MM.1S (cell line): ENCODE results near the gene MPHOSPH9.

Experiments
- DNase-seq: peaks from one replicate; pipeline ENCODE4 v3.0.0-alpha.2; 2015
- H2AFZ ChIP-seq: fragments of 300-600 bp; sonication (generic); 2 replicates; pipeline ENCODE4 v1.6.0; 2016; ENCODE audit warnings: antibody characterized with exemption, low read length
- H3F3A ChIP-seq: fragments of 300-600 bp; sonication (generic); 2 replicates; pipeline ENCODE4 v1.6.1; 2016; ENCODE audit warnings: mild to moderate bottlenecking, antibody characterized with exemption, low read length, moderate library complexity, mixed read lengths; ENCODE audit not compliant: insufficient read depth
- H3K27ac ChIP-seq: fragments of 300-600 bp; sonication (generic); 2 replicates; pipeline ENCODE4 v1.5.1; 2016; ENCODE audit warnings: mild to moderate bottlenecking, low read length
- H3K27me3 ChIP-seq: fragments of 300-600 bp; sonication (generic); replicated peaks from 2 replicates; pipeline ENCODE4 v1.6.0; 2016; ENCODE audit warnings: low read length; ENCODE audit not compliant: insufficient read depth
- H3K36me3 ChIP-seq: fragments of 300-600 bp; sonication (generic); replicated peaks from 2 replicates; pipeline ENCODE4 v1.6.1; 2016; ENCODE audit warnings: mild to moderate bottlenecking, low read length, mixed read lengths; ENCODE audit not compliant: insufficient read depth
- H3K4me1 ChIP-seq: fragments of 300-600 bp; sonication (generic); 2 replicates; pipeline ENCODE4 v1.6.1; 2016; ENCODE audit warnings: low read length, mixed read lengths
- H3K4me2 ChIP-seq: fragments of 300-600 bp; sonication (generic); 2 replicates; pipeline ENCODE4 v1.6.0; 2016; ENCODE audit warnings: low read depth, low read length
- H3K4me3 ChIP-seq: fragments of 300-600 bp; sonication (generic); 2 replicates; pipeline ENCODE4 v1.5.1; 2016; ENCODE audit warnings: low read length, mixed read lengths
- H3K79me2 ChIP-seq: fragments of 300-600 bp; sonication (generic); 2 replicates; pipeline ENCODE4 v1.6.1; 2016; ENCODE audit warnings: mixed run types, low read length, mixed read lengths
- H3K9ac ChIP-seq: fragments of 300-600 bp; sonication (generic); 2 replicates; pipeline ENCODE4 v1.6.1; 2016; ENCODE audit warnings: low read length, mixed read lengths
- H3K9me2 ChIP-seq: fragments of 300-600 bp; sonication (generic); replicated peaks from 2 replicates; pipeline ENCODE4 v1.6.1; 2016; ENCODE audit warnings: mild to moderate bottlenecking, low read length, mixed read lengths; ENCODE audit not compliant: insufficient read depth
- H3K9me3 ChIP-seq: fragments of 300-600 bp; sonication (generic); replicated peaks from 2 replicates; pipeline ENCODE4 v1.6.1; 2016; ENCODE audit warnings: mild to moderate bottlenecking, low read length, mixed read lengths; ENCODE audit not compliant: insufficient read depth
- H4K20me1 ChIP-seq: fragments of 300-600 bp; sonication (generic); 2 replicates; pipeline ENCODE4 v1.6.1; 2016; ENCODE audit warnings: mild to moderate bottlenecking, low read length, moderate library complexity, mixed read lengths; ENCODE audit not compliant: insufficient read depth
- CTCF ChIP-seq: fragments of 300-600 bp; sonication (generic); IDR thresholded peaks from 2 replicates; pipeline ENCODE4 v1.5.1; 2016; ENCODE audit warnings: antibody characterized with exemption, low read length, mixed read lengths
- EZH2 ChIP-seq: fragments of 300-600 bp; sonication (generic); optimal IDR thresholded peaks from 2 replicates; pipeline ENCODE3; 2017; ENCODE audit warnings: low read depth, mild to moderate bottlenecking, antibody characterized with exemption, low read length, mixed read lengths
- EZH2phosphoT487 ChIP-seq: fragments of 300-600 bp; sonication (generic); IDR thresholded peaks from 2 replicates; pipeline ENCODE4 v1.6.1; 2018; ENCODE audit warnings: antibody characterized with exemption, low read length

The MPHOSPH9 gene

DNA sequence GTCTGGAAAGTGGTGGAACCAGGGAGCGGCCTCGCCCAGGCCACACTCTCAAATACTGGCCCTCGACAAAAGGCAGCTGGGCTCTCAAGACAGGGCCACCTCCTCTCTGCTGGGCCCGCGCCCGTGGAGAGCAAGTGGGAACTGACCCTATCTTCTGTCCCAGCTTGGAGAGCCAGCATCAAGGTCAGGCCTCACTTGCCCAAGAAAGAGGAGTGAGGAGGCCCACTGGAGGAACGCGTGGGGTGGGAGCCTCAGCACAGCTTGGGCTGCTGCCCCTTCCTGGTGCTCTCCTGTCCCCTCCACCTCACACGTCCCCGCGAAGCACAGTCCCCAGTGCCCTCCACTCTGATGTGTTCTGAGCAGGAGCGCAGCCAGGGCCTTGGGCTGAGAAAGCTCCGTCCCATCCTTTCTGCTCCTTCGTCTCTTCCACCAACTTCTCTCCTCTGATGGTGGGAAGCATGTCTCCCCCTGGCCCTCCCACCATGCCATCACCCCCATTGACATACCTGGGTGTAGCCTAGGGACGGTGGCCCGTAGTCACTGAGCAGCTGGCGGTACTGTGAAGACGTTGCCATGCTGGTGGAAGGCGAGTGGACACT, 33.8 kb upstream of the MPHOSPH9 start:
- no peaks in the 10 kb centered on the region for H3K79me2 ChIP-seq
- H3K4me2 ChIP-seq, result no peak overlapping the region
- no peak overlapping the region for H3K27ac ChIP-seq
- H3K9ac ChIP-seq, result no peak overlapping the region
- no peak overlapping the region for H3K4me3 ChIP-seq
- DNase-seq, result no peak
- TF ChIP-seq EZH2phosphoT487 (no peak), EZH2 (no peak), CTCF (no peak)
- no peaks in the 10 kb centered on the region for H3K9me3 ChIP-seq
- H2AFZ ChIP-seq, result no peak overlapping the region
- no peaks in the 10 kb centered on the region for H3F3A ChIP-seq
- no peaks in the 10 kb centered on the region for H3K36me3 ChIP-seq
- H4K20me1 ChIP-seq, result no peaks in the 10 kb centered on the region
- no peaks in the 10 kb centered on the region for H3K27me3 ChIP-seq
- H3K4me1 ChIP-seq, result no peaks in the 10 kb centered on the region
- H3K9me2 ChIP-seq, result no peaks in the 10 kb centered on the region

DNA sequence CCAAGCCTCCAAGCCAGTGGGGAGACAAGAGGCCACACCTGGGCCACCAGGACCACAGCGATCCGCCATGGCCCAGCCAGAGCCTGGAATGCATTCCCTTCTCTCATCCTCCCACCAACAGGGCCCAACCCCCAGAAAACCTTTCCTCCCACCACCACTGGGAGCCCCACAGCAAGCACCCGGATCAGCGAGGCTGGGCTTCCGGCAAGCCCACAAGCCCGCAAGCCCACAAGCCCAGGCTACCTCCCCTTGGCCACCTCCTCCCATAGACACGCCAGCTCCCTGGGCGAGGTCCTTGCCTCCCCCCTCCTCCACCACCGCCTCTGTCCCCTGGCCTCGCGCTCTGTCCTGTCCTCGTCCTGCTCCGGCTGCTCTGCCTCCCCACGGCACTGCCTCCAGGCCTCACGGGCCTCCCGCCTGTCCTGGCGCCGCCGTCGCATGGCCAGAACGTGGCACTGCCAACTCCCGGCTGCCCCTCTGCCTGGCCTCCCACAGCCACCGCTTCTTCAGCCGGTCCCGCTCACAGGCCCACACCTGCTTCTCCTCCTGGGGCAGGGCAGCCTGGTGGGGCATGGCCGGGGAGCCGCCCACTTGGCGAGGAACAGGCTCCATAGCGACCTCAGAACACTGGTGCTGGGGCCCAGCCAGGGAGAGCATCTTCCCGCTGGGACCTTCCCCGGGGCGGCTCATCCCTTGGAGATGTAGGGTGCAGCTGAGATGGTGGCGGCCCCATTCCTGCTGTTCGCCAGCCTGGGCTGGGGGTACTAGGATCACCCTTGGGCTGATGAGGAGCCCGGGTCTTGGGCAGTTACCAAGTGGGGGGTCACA, 33.1 kb upstream of the MPHOSPH9 start:
- H3K27me3 ChIP-seq, result no peaks in the 10 kb centered on the region

DNA sequence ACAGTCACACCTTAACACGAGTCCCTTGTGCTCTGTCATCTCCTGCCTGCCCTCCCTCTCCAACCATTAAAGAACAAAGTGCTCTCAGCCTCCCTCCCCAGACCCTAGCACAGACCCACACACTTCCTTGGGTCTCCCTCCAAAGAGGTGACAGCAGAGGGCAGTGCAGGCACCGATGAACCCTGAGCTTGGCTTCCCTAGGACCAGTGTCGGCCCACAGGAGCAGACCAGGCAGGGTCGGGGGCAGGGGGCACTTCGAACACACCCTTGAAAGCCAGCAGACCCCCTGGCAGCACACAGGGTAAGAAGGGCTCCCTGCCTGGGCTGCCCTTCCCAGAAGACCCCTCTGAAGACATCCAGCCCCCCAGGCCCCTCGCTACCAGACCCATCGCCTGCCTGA, 31.7 kb upstream of the MPHOSPH9 start:
- Histone ChIP-seq H3K36me3 (no peaks in the 10 kb centered on the region), H3K9me2 (no peaks in the 10 kb centered on the region), H3K27me3 (no peaks in the 10 kb centered on the region), H3K9me3 (no peaks in the 10 kb centered on the region), H3K4me2 (no peak overlapping the region), H4K20me1 (no peaks in the 10 kb centered on the region), H3F3A (no peaks in the 10 kb centered on the region), H3K27ac (no peak overlapping the region), H2AFZ (no peak overlapping the region), H3K79me2 (no peaks in the 10 kb centered on the region), H3K4me3 (no peak overlapping the region), H3K9ac (no peak overlapping the region), H3K4me1 (no peaks in the 10 kb centered on the region)
- DNase-seq, result no peak
- TF ChIP-seq CTCF (no peak), EZH2phosphoT487 (no peak), EZH2 (no peak)

More for the DNA sequence above, 33.1 kb upstream of the MPHOSPH9 start:
- Histone ChIP-seq H3K4me3 (no peak overlapping the region), H3K36me3 (no peaks in the 10 kb centered on the region), H3F3A (no peaks in the 10 kb centered on the region), H3K4me1 (no peaks in the 10 kb centered on the region), H3K27ac (no peak overlapping the region), H3K9me2 (no peaks in the 10 kb centered on the region), H4K20me1 (no peaks in the 10 kb centered on the region), H3K9me3 (no peaks in the 10 kb centered on the region), H3K79me2 (no peaks in the 10 kb centered on the region), H3K4me2 (no peak overlapping the region), H3K9ac (no peak overlapping the region), H2AFZ (no peak overlapping the region)
- TF ChIP-seq CTCF (no peak), EZH2 (no peak), EZH2phosphoT487 (no peak)
- DNase-seq, result no peak
